Endothelial cell of umbilical vein (primary cell): ENCODE results near the gene RNF183. TPM values are rescaled to one million over a fixed set of nuclear protein-coding genes. Genes with fewer than 3 reads are reported as not detected.

Source experiments
- BruUV-seq: library from RNA; stranded (reverse); fragments of 400-500 nt; replicated peaks from 2 replicates; lab custom pipeline; 2021; lab: Mats Ljungman, UMichigan
- CTCF ChIA-PET: fragments of 300-600, 350-600 bp; sonication (Branson Sonifier 250); formaldehyde crosslinking; loops from one replicate; lab custom pipeline; 2021; ENCODE audit warnings: antibody characterized with exemption, inconsistent platforms; lab: Charles Lee
- POLR2A ChIA-PET: fragments of 300-600, 350-600 bp; sonication (Branson Sonifier 250); formaldehyde crosslinking; loops from one replicate; lab custom pipeline; 2021; ENCODE audit warnings: antibody characterized with exemption, inconsistent platforms; lab: Charles Lee
- DNase-seq: peaks from one replicate; pipeline ENCODE4 v3.0.0-alpha.2; 2011; ENCODE audit warnings: low read depth, low spot score
- FAIRE-seq: peaks from 2 replicates; lab custom pipeline; 2011; peaks lifted over from hg19 to GRCh38; lab: Jason Lieb, UNC
- H2AFZ ChIP-seq: 2 replicates; pipeline ENCODE4 v1.6.0; 2012; ENCODE audit warnings: low read depth, low read length, control low read depth, inconsistent platforms
- H3K27ac ChIP-seq: 2 replicates; pipeline ENCODE4 v1.5.1; 2011; ENCODE audit warnings: low read depth, mild to moderate bottlenecking, control low read depth, low read length, moderate library complexity; ENCODE audit not compliant: insufficient read depth
- H3K27me3 ChIP-seq, 2 experiments: 2 replicates each; pipeline versions ENCODE4 v1.6.0 to v1.6.1; 2011; ENCODE audit warnings: low read length in 2 of 2, mixed read lengths in 1 of 2; ENCODE audit not compliant: control insufficient read depth in 2 of 2, insufficient read depth in 2 of 2
- H3K36me3 ChIP-seq, 2 experiments: 2 replicates in 1 of 2; 3 replicates in 1 of 2; pipeline ENCODE4 v1.5.1; 2011; ENCODE audit warnings: low read length in 2 of 2, mild to moderate bottlenecking in 1 of 2, moderate library complexity in 1 of 2; ENCODE audit not compliant: control insufficient read depth in 2 of 2, insufficient read depth in 2 of 2; ENCODE audit errors: extremely low read depth in 1 of 2
- H3K4me1 ChIP-seq: 3 replicates; pipeline ENCODE4 v1.5.1; 2011; ENCODE audit warnings: mild to moderate bottlenecking, low read length; ENCODE audit not compliant: control insufficient read depth, insufficient read depth; ENCODE audit errors: extremely low read depth
- H3K4me2 ChIP-seq: 2 replicates; pipeline ENCODE4 v1.6.1; 2011; ENCODE audit warnings: low read length, control low read depth, mixed read lengths; ENCODE audit not compliant: insufficient read depth
- H3K4me3 ChIP-seq, 3 experiments: fragments of 200-600 bp in 1 of 3; sonication (generic), shearing (Covaris generic) in 1 of 3; replicated peaks in 1 of 3; 2 replicates each; pipeline ENCODE4 v1.5.1; 2011 to 2016; ENCODE audit warnings: control low read depth in 3 of 3, low read length in 3 of 3, mild to moderate bottlenecking in 2 of 3, inconsistent platforms in 1 of 3, low read depth in 1 of 3, moderate library complexity in 1 of 3; ENCODE audit not compliant: insufficient read depth in 1 of 3
- H3K79me2 ChIP-seq: 2 replicates; pipeline ENCODE4 v1.6.0; 2012; ENCODE audit warnings: low read length, inconsistent platforms; ENCODE audit not compliant: control insufficient read depth, insufficient read depth
- H3K9ac ChIP-seq: replicated peaks from 2 replicates; pipeline ENCODE3; 2011; ENCODE audit warnings: low read length, control low read depth; ENCODE audit not compliant: insufficient read depth; ENCODE audit errors: extremely low read depth
- H3K9me1 ChIP-seq: replicated peaks from 3 replicates; pipeline ENCODE4 v1.6.0; 2011; ENCODE audit warnings: mild to moderate bottlenecking, low read length; ENCODE audit not compliant: control insufficient read depth, insufficient read depth; ENCODE audit errors: extremely low read depth
- H3K9me3 ChIP-seq: replicated peaks from 2 replicates; pipeline ENCODE4 v1.5.1; 2012; ENCODE audit warnings: low read length, inconsistent platforms; ENCODE audit not compliant: control insufficient read depth, insufficient read depth
- H4K20me1 ChIP-seq: replicated peaks from 2 replicates; pipeline ENCODE3; 2011; ENCODE audit warnings: mild to moderate bottlenecking, low read length; ENCODE audit not compliant: control insufficient read depth, insufficient read depth; ENCODE audit errors: extremely low read depth
- CTCF ChIP-seq, 2 donors: IDR thresholded peaks; 1 replicate in 1 of 2; 2 replicates in 1 of 2; pipeline ENCODE4 v1.5.1; 2011; ENCODE audit warnings: low read length in 2 of 2, mild to moderate bottlenecking in 2 of 2, moderate library complexity in 2 of 2, control low read depth in 1 of 2, inconsistent platforms in 1 of 2, low read depth in 1 of 2; ENCODE audit not compliant: insufficient read depth in 1 of 2; ENCODE audit errors: extremely low read depth in 1 of 2
- EZH2 ChIP-seq: IDR thresholded peaks from 2 replicates; pipeline ENCODE4 v1.6.1; 2012; ENCODE audit warnings: borderline replicate concordance, low read depth, mild to moderate bottlenecking, moderate library complexity, low read length, inconsistent platforms; ENCODE audit not compliant: severe bottlenecking
- FOS ChIP-seq: IDR thresholded peaks from 2 replicates; pipeline ENCODE4 v1.6.1; 2011; ENCODE audit warnings: mild to moderate bottlenecking, low read length, moderate library complexity, borderline replicate concordance; ENCODE audit not compliant: insufficient read depth
- GATA2 ChIP-seq: IDR thresholded peaks from 2 replicates; pipeline ENCODE4 v1.7.0; 2011; ENCODE audit warnings: low read depth, mild to moderate bottlenecking, moderate library complexity, mixed read lengths, low read length; ENCODE audit not compliant: insufficient read length, insufficient read depth
- JUN ChIP-seq: IDR thresholded peaks from 2 replicates; pipeline ENCODE4 v1.6.1; 2011; ENCODE audit warnings: borderline replicate concordance, low read depth; ENCODE audit not compliant: insufficient read length, insufficient read depth
- MAX ChIP-seq: IDR thresholded peaks from 2 replicates; pipeline ENCODE4 v1.6.1; 2011; ENCODE audit not compliant: insufficient read depth, insufficient read length
- MYC ChIP-seq: IDR thresholded peaks from one replicate; pipeline ENCODE4 v1.6.1; 2011; ENCODE audit warnings: mild to moderate bottlenecking, low read depth, low read length
- POLR2A ChIP-seq: IDR thresholded peaks from 2 replicates; pipeline ENCODE4 v1.6.1; 2012; ENCODE audit warnings: low read depth, mild to moderate bottlenecking, control low read depth, low read length
- POLR2AphosphoS5 ChIP-seq: IDR thresholded peaks from 2 replicates; pipeline ENCODE4 v1.6.1; 2012; ENCODE audit warnings: low read depth, mild to moderate bottlenecking, control low read depth, low read length, moderate library complexity; ENCODE audit not compliant: insufficient read depth
- dilution Hi-C: fragments of 300-500 bp; cut with MboI; formaldehyde crosslinking; loops from one replicate; pipeline ENCODE4 v1.15.0; 2019; ENCODE audit warnings: low sequenced_read_pairs; ENCODE audit not compliant: extremely low pct_ligation_motif_present
- intact Hi-C: fragments of 100-400 bp; cut with micrococcal nuclease; formaldehyde crosslinking; loops from one replicate; pipeline ENCODE4 v1.10.0; 2022
- polyA plus RNA-seq, 4 experiments: library from polyadenylated mRNA; depleted of rRNA in 3 of 4; stranded (reverse) in 3 of 4; unstranded in 1 of 4; fragments of >200 nt; gene quantifications; 2 replicates each; pipeline versions ENCODE4 v1.2.1 to v1.2.3, GENCODE V29; 2011 to 2012; ENCODE audit warnings: missing spikeins in 1 of 4
- total RNA-seq: library from RNA; stranded (reverse); gene quantifications from 2 replicates; pipeline ENCODE4 v1.2.3, GENCODE V29; 2021

The RNF183 gene
- total and polyA plus RNA-seq, 2 donors (not counting 3 experiments of a cell fraction or from before 2014, with no cell fraction given) = not detected

DNA sequence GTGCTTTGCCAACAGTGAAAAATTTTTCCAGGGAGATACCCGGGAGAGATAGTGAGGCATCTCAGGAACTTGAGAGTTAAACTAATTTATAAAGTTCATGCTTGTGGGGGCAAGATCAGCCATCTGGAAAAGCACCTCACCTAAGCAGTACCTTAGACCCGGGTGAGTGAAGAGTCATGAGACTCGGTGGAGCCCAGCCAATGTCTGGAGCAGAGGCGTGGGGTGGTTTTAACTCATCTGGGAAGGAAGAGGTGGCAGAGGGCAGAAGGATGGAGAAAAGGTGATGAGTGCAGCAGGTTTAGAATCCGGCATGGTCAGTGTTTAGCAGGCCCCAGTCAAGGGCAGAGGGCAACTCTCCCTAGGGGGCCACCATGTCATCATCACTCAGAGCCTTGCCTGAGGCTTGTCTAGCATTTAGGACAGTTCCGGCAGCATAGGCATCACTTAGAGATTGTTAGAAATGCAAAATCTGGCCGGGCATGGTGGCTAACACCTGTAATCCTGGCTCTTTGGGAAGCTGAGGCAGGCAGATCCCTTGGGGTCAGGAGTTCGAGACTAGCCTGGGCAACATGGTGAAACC, 4.3 kb upstream of the RNF183 start:
- Histone ChIP-seq H2AFZ (no peak overlapping the region), H3K9me3 (no peaks in the 10 kb centered on the region), H3K4me2 (no peak overlapping the region), H4K20me1 (no peaks in the 10 kb centered on the region), H3K9ac (no peak overlapping the region), H3K27ac (no peak overlapping the region), H3K79me2 (no peaks in the 10 kb centered on the region), H3K4me3 (no peak overlapping the region), H3K27me3 (peaks cover 0 to 3% of the 10 kb centered on the region in 2 experiments), H3K4me1 (no peaks in the 10 kb centered on the region), H3K9me1 (no peaks in the 10 kb centered on the region), H3K36me3 (no peaks in the 10 kb centered on the region)
- dilution Hi-C loops (no loop called here), intact Hi-C loops (no loop called here)
- BruUV-seq = no TSS peak
- no peak for DNase-seq
- TF ChIP-seq FOS (no peak), POLR2AphosphoS5 (no peak), MYC (no peak), MAX (no peak), JUN (no peak), EZH2 (no peak), POLR2A (no peak), GATA2 (no peak), CTCF (IDR thresholded peaks at IDR 0.05; ENCODE audit: extremely low read depth in 1 of 2, insufficient read depth in 1 of 2, low read depth in 1 of 2, low read length in 2 of 2) (no peak)
- no peak for FAIRE-seq
- POLR2A ChIA-PET = no interaction called here
- CTCF ChIA-PET = interaction anchor here (1.4 kb wide), 1 partner anchor 94 kb away, joined by 6 read pairs; the partner anchor contains the start of gene ALAD
